GM18508 (cell line): ENCODE data around the gene TBPL1.
"Not testable (repeated sequence)": the region's sequence is repeated elsewhere in the genome, so short reads cannot be mapped to it uniquely, and the experiment has no call there.

Experiments used
- ATAC-seq: cut with Tn5 transposase; IDR thresholded peaks from one replicate; pipeline ENCODE4 v1.9.1; 2021; ENCODE audit warnings: moderate number of reproducible peaks; ENCODE audit not compliant: insufficient read depth, unreplicated experiment

The TBPL1 gene

DNA sequence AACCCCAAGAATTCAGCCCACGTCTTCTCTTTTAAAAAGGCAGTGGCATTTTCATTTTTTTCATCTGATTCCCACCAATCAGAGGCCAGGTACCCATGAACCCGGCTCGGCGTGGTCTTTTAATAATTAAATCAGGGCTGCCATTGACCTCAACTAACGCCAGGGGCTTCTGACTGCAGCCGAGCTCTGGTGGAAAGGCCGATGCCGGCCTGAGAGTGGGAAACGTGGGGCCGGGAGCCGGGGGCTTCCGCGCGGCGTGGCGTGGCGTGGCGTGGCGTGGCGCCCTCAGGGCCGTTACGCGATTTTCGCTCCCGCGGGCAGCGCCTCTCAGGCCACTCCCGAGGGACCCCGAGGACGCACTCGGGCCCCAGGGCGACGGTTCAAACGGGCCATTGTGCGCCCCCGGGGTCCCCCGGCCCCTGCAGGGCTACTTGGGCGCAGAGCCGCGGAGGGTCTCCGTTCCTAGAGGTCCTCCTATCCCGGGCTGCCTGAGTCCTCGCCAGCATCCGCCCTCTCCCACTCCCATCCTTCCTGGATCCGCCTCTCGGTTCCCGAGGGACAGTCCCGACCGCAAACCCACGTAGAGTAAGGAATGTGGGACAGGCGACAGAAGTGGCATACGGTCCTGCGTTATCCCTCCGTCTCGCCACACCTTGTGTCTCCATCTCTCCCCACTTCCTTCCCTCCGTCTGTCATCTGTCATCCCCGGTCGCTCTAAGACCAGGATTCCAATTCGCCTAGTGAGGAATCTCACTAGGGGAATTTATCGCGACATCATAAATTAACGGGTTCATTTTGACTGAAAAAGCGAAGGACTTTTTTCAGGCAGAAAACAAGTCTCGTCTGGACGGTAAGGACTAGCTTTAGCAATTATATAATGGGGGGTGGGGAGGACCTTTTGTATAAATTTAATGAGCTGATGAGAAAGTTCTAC lies 876 bp upstream of the TBPL1 start:
- ATAC-seq = peak; percentile 56

GRCh38 chr6:133953634-133954415 lies 801 bp downstream of the TBPL1 start:
- ATAC-seq = no peak

- no peak for ATAC-seq
Observed at GRCh38 chr6:133954657-133955576, 1.9 kb downstream of the TBPL1 start.

DNA sequence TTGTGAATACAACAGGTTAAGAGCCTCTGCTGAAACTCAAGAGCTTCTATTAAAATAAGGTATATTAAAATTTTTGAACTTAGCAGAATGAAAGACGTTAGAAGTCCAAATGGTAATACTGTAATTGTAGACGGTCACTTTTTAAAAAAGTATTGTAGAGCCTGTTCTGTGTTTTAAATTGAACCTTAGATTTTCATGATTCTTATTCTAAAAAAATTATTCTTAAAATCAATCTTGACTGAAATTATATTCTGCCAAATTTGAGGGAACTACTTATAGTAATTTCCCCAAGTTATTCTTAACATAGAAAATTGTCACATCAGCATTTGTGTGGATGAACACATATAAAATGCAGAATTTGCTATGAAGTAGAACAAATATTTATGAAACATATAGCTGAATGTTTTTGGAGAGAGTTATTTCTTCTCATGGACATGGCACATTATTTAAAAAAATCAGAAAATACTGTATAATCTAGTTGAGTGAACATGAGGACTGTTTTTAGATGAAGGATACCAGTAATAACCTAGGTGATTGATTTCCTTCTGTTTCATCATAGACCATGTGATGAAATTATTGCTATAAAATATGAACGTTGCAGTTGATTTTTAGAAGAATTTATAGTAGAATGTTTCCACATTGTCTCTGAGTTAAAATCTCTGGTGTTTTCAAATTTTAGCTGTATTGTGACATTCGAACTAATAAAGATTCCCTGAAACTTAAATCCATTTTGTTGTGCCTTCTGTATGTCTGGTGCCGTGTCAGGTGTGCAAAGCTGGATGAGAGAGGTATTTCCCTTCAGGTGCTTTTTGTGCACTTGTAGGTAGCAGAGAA lies 2.8 kb downstream of the TBPL1 start:
- no peak for ATAC-seq

- ATAC-seq = no peak
Observed at GRCh38 chr6:133956416-133957049, 3.5 kb downstream of the TBPL1 start.

GRCh38 chr6:133957227-133957626 lies 4.2 kb downstream of the TBPL1 start:
- no peak for ATAC-seq

DNA sequence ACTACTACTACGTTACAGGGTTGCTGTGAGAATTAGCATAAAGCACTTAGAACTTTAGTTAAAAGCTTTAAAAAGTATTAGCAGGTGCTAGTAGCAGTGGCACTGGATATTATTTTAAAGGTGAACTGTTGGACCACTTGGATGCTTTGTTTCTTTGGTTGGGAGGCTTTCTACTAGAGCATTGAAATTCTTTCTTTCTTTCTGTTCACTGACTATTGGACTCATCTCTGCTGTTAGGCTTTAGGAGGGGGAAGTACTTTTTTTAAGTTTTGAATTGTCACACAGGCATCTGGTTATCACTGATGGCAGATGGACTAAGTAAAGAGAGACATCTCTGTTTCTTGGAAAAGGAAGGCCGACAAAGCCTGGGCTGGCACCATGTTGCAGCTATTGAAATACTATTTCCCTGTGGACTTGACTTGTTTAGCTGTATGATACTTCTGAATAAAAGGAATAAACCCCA lies 4.8 kb downstream of the TBPL1 start:
- ATAC-seq = no peak

GRCh38 chr6:133958791-133959190 lies 5.8 kb downstream of the TBPL1 start:
- no peak for ATAC-seq

DNA sequence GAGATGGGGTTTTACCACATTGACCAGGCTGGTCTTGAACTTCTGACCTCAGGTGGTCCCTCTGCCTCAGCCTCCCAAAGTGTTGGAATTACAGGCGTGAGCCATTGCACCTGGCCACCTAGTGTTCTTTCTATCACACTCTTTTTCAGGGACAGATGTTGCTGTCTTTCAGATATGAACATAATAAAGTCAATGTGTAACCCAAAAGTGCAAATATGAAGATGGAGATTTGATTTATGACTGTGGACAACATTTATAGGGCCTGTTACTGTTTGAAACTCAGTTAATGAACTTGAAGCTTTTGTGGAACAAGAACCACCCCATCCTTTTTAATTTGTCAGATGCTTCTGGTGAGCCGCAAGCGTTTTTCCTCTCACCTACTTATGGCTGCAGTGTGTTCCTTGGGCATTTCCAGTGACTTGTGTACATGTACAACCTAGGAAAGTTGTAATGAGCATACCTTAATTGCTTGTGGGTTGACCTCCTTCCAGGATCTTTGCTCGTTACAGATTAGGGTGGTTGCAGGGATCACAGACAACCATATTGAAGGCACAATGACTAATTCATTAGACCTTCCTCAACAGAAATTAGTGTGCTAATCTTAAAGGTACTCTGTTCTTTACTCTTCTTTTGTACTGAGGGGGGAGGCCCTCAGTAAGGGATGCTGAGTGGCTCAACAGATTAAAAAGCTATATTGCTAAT lies 6.8 kb downstream of the TBPL1 start:
- ATAC-seq = no peak

DNA sequence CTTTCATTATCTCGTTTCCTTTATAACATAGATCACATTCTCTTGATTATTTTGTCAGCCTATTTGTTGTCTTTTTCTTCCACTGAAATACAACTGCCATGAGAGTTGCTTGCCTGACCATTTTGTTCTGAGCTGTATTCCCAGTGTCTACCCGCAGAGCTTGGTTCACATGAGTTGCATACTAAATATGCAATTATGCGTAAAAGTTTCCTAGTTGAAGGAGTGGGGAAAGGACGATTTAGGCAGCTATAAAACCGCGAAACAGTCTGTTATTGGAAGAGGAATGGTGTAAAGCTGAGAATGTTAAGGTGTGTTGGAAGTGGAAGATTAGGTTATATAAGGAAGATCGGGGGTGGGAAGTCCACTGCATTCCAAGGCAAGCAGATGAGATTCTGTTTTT lies 8.8 kb downstream of the TBPL1 start:
- ATAC-seq = no peak

DNA sequence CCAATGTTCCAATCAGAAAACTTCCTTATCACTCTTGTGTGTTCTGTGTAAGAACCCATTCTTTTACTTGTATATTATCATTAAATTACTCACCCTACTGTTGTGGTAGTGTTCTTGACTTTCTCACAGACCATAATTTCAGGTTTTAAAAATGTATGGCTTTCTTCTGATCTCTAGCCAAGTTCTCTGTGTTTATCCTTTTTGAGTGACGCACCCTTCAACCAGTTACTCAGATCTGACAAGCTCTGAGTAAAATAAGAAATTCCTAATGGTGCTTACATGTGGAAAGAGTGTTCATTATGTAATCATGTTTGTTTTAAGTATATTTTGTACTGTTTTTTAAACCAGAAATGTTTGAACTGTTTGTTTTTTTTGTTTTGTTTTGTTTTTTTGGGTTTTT lies 11.0 kb downstream of the TBPL1 start:
- ATAC-seq = no peak

- ATAC-seq = no peak
Observed at GRCh38 chr6:133964702-133965101, 11.7 kb downstream of the TBPL1 start.

- no peak for ATAC-seq
Observed at GRCh38 chr6:133965817-133966360, 12.9 kb downstream of the TBPL1 start.

DNA sequence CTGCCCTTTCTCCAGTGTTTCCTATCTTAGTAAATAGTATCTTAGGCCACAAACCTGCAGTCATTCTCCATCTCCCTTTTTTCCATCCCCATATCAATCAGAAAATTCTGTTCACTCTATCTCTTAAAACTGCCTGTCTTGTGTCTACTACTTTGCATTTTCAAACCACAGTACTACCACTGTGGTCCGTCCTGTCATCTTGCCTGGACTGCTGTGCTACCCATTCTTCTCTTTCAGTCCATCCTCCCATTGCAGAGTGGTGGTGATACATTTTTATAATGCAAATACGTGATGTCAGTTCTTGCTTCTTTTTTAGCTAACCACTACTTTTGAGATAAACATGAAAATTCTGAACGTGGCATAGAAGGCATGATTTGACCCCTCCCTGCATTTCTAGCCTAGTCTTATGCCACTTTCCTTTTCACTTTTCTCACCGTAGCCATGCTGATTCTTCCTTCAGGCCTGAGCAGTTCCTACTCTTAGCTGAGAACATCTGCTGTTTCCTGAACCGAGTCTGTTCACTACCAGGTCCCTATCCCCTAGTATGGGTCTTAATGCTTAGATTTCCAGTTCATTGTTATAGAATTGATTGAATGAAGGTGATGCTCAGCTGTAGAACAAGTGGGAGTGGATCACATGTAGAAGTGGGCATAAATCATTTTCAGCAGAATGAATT lies 13.8 kb downstream of the TBPL1 start:
- peak; percentile 76 for ATAC-seq

GRCh38 chr6:133967347-133967746 lies 14.3 kb downstream of the TBPL1 start:
- no peak for ATAC-seq

DNA sequence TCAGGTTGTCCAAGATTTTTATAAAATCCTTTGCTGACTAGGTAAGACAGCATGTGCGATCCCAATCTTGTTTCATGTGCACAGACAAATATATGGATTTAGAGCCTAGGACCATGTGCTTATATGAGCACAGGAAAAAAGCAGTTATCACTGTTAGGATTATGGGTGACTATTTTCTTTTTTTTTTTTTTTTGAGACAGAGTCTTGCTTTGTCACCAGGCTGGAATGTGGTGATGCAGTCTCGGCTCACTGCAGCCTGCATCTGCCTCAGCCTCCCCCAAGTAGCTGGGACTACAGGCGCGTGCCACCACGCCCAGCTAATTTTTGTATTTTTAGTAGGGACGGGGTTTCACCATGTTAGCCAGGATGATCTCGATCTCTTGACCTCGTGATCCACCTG lies 14.8 kb downstream of the TBPL1 start:
- not testable (repeated sequence) for ATAC-seq

- no peak for ATAC-seq
Observed at GRCh38 chr6:133969285-133969920, 16.4 kb downstream of the TBPL1 start.
